Measurements from ENCODE around the gene MCF2L2. TPM values are rescaled to one million over a fixed set of nuclear protein-coding genes. Genes with fewer than 3 reads are reported as not detected.

Gene MCF2L2
- total and polyA plus RNA-seq, 9 donors, result 0.12 to 2.2 (median 0.61) TPM

GRCh38 chr3:183327343-183327742, 101.1 kb downstream of the MCF2L2 start:
- no peak overlapping the region for H3K27ac ChIP-seq
- 84 to 85% (median 85%) methylated on average over 5 of the region's 5 CpGs for WGBS, 3 donors
- no peak for TF ChIP-seq POLR2A (IDR thresholded peaks at IDR 0.05)
- TF ChIP-seq CTCF (IDR thresholded peaks at IDR 0.05), result no peak
- no peak for TF ChIP-seq EP300 (IDR thresholded peaks at IDR 0.05)
- no peak for DNase-seq
- no peaks in the 10 kb centered on the region for H3K36me3 ChIP-seq
- H3K4me3 ChIP-seq, result no peak overlapping the region
- intact Hi-C loops (cut with DNase I), result loop anchor here in 1 of 4 donors (5.0 kb wide), 1 partner anchor 165 kb away; the partner anchor contains the start of gene LAMP3
- H3K27me3 ChIP-seq, result no peaks in the 10 kb centered on the region
- no peaks in the 10 kb centered on the region for H3K9me3 ChIP-seq
- H3K4me1 ChIP-seq (ENCODE audit: insufficient read depth), result no peaks in the 10 kb centered on the region

- Histone ChIP-seq H3K36me3 (no peaks in the 10 kb centered on the region), H3K4me3 (no peak overlapping the region), H3K4me1 (ENCODE audit: insufficient read depth) (no peaks in the 10 kb centered on the region), H3K27ac (no peak overlapping the region), H3K9me3 (no peaks in the 10 kb centered on the region), H3K27me3 (no peaks in the 10 kb centered on the region)
- TF ChIP-seq EP300 (IDR thresholded peaks at IDR 0.05) (no peak), CTCF (IDR thresholded peaks at IDR 0.05) (no peak), POLR2A (IDR thresholded peaks at IDR 0.05) (no peak)
- intact Hi-C loops (cut with DNase I), result no loop called here
- WGBS, 3 donors, result 87 to 98% (median 95%) methylated on average over 5 of the region's 5 CpGs
- no peak for DNase-seq
These were observed 104.3 kb downstream of the MCF2L2 start for GRCh38 chr3:183324083-183324482.

GRCh38 chr3:183319371-183319770, 109.0 kb downstream of the MCF2L2 start:
- H3K36me3 ChIP-seq, result no peaks in the 10 kb centered on the region
- no peak overlapping the region for H3K4me3 ChIP-seq
- no peak overlapping the region for H3K27ac ChIP-seq
- DNase-seq, result no peak
- no peaks in the 10 kb centered on the region for H3K27me3 ChIP-seq
- TF ChIP-seq CTCF (IDR thresholded peaks at IDR 0.05) (no peak), EP300 (IDR thresholded peaks at IDR 0.05) (no peak)
- intact Hi-C loops (cut with DNase I), result no loop called here
- H3K4me1 ChIP-seq (ENCODE audit: insufficient read depth), result no peaks in the 10 kb centered on the region
- no peaks in the 10 kb centered on the region for H3K9me3 ChIP-seq

GRCh38 chr3:183318877-183319276, 109.5 kb downstream of the MCF2L2 start:
- Histone ChIP-seq H3K27ac (no peak overlapping the region), H3K4me1 (ENCODE audit: insufficient read depth) (no peaks in the 10 kb centered on the region), H3K27me3 (no peaks in the 10 kb centered on the region), H3K9me3 (no peaks in the 10 kb centered on the region), H3K36me3 (no peaks in the 10 kb centered on the region), H3K4me3 (no peak overlapping the region)
- 87 to 90% (median 90%) methylated on average over 5 of the region's 5 CpGs for WGBS, 3 donors
- intact Hi-C loops (cut with DNase I), result no loop called here
- TF ChIP-seq POLR2A (IDR thresholded peaks at IDR 0.05) (no peak), EP300 (IDR thresholded peaks at IDR 0.05) (no peak), CTCF (IDR thresholded peaks at IDR 0.05) (no peak)
- DNase-seq, result no peak
